ENCODE results near the gene TRMT2A. TPM values are rescaled to one million over a fixed set of nuclear protein-coding genes. Genes with fewer than 3 reads are reported as not detected.
"Not testable (repeated sequence)": the region's sequence is repeated elsewhere in the genome, so short reads cannot be mapped to it uniquely, and the experiment has no call there.

TRMT2A gene
- total RNA-seq, 1 donor from 2014 or later, result 67.1 TPM

DNA sequence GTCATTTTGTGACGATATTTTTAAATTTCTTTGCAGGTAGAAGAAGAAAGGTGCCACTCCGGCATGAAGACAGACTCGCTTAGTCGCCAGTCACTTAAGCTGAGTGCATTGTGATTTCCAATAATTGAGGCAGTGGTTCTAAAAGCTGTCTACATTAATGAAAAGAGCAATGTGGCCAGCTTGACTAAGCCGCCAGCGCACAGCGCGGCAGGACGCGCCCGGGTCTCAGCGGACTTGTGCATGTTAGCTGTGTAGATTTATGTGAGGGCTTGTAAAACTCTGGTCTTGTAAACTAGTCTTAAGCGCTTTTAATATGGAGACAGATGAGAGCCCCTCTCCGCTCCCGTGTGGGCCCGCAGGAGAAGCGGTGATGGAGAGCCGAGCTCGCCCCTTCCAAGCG is 31.4 kb downstream of the TRMT2A start:
- DNase-seq (ENCODE audit: low spot score), result no peak

DNA sequence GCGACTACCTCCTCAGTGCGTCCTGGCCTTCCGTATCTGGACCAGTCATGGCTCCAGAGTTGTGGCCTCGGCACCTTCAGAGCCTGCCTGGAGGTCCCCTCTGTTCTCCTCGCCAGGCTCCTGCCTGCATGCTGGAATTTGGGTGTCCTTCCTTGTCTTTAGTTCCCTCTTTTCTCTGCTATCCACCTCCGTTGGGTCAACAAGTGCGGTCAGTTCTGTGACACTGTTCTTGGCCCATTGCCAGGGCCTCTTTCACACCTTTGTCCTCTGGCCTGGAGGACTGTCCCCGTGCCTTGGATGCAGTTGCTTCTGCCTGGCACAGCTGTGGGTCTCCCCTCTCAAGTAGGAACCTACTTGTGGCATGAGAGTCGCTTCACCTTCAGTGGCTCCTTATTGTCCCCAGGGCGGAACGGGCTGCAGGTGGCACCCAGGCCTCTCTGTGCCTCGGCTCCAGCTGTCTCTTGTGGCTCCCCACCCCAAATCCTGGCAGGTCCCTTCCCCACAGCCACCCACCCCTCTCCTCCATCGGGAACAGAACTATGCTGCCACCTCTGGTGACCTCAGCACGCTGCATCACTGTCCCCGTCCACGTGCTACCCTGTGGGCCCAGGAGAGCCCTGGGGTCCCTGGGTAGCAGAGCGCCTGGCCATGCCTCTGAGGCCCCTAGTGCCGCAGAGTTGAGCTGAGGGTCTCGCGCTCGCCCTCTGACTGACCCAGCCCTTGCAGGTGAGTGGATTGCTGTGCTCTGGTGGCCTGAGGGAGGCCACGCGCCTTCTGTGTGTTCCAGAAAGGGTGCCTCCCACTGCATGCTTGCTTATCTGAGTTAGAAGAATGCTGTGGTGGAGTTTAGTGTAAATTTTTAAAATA is 32.2 kb downstream of the TRMT2A start:
- DNase-seq (ENCODE audit: low spot score), result no peak

DNA sequence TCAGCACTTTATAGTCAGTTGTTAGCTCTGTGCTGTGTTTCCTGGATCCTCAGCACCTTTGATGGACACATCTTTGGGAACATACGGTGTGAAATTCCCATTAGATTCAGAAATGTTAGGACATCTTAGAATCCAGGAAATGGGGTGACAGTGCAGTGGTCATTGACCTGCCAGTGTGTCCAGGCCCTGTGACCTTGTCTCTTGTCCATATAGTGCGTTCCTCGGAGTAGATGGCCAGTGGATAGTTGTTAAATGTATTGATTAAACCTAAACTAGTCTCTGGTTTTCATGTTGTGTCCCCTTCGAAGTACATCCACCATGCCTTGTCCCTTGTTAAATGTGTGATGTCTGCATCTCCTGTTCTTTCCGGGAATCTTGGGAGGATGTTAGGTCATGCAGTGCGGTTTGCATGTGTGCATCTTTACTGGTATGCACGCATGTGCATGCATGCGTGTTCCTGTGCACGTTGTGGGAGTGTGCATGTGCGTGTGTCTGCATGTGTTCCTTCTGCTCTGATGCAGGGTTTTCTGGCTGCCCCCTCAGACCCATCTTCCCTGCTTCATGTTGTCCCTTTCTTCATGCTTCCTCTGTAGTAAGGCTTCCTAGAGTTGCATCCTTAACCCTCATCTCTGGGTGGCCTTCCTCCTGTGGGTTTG is 33.0 kb downstream of the TRMT2A start:
- DNase-seq (ENCODE audit: low spot score), result no peak

DNA sequence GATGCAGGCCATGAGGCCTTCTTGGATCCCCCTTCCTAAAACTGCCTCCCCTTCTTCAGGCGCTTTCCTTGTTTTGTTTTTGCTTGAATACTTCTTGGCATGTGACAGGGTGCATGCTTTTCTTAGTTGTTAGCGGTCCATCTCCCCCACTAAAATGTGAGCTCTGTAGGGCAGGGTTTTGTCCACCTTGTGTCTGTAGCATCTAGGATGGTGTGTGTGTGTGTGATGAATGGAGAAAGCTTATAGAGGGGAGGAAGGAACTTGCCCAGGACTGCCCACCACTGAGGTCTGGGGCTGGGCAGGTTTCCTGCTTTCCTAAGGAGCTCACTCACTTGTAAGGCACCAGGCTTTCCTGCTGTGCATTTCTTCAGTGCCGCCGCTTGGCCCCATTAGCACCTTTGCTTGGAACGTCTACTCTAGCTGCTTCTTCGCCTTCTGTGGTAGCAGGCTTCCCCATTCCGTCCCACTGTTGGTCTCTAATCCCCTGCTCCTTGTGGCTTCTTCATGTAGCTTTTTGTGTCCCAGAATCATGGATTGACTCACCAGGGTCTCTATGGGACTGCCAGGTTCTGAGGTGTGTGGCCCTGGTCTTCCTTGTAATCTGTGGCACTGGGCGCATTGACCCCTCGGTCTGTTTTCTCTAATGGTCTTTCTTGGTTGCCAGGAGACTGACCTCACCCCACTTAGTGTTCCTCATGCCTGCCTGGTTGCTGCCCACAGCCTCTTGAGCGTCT is 33.7 kb downstream of the TRMT2A start:
- DNase-seq (ENCODE audit: low spot score), result no peak

DNA sequence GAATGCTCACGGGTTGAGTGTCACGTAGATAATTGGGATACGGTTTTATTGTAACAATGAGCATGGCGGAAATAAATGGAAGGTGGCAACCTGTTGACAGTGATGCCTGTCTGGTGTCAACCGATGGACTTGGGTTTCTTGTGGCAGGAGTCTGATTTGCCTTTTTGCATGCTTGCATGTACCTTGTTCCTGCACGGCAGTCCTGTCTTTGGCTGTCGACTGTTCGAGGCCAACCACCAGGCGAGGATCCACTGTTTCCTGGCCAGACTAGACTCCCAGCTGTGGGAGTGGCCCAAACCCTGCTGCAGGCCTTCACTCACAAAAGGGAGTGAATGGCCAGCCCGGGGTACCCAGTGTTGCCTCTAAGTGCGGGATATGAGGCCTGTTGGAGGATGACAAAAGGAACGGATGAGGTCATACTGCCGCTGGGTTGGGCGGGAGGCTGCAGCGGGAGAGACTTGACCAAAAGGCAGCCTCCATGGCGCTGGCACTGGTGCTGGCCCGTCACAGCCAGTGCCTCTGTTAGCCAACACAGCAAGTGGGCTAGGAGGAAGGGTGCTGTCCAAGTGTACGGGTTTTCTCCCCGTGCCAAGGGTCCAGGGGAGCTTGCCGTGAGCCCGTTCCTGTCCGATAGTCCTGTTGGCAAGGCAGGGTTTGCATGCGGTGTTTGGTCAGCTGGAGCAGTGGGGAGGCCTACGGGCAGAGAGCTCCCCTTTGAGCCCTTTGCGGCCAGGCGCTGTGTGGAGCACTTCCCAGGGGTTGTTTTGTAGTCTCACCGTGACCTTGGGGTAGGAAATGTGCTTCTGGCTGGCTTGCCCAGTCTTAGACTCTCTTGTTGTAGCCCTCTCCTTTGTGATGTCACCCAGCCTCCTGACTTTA is 36.0 kb downstream of the TRMT2A start:
- DNase-seq (ENCODE audit: low spot score), result no peak

DNA sequence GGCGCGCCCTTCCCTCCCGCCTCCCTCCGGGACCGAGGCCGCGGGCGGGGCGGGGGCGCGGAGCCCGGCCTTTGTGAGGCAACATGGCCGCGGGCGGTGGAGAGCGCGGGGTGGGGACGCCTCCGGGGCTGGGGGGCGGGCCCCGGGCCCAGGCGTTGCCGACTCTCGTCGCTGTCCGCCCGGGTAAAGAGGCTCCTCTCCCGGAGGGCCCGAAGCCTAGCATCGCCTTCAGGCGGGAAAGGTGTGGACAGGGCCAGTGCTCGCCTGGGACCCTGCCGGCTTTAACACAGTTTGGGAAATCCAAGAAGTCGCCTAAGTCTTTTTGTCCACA is 36.6 kb downstream of the TRMT2A start:
- DNase-seq (ENCODE audit: low spot score), result no peak

DNA sequence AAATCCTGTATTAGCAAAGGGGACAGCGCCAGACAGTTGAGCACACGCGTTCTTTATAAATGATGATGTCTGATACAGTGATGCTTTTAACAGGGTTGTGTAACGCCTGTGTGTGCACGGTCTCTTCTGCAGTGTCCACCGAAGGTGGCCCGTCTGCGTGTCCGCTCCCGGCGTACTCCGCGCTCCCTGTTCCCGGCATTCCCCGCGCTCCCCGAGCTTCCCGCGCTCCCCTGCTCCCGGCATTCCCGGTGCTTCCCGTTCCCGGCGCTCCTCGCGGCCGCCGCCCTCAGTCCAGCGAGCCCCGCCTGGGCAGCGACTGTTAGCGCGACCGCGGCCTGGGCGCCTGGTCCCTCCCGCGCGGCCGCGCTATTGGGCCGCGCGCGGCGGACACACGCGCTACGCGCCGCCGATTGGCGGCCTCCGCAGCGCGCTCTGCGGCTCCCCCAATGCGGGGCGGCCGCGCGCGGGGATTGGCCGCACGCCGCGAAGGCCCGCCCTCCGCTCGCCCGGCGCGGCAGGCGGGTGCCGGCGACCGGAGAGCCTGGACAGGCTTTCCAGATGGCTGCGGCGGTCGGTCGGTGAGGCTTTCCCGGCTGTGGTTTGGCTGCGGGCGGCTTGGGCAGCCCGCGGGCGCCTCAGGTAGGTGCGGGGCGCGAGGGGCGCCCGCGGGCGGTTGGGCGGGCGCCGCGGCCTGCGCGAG is 37.1 kb downstream of the TRMT2A start, which contains the start of gene DGCR8:
Gene DGCR8, plus strand, starts transcription at position 497 of the 700 bp plus-strand sequence. CDS start 5,723 bp downstream, outside the sequence.
- DNase-seq (ENCODE audit: low spot score), result peak; percentile 94

DNA sequence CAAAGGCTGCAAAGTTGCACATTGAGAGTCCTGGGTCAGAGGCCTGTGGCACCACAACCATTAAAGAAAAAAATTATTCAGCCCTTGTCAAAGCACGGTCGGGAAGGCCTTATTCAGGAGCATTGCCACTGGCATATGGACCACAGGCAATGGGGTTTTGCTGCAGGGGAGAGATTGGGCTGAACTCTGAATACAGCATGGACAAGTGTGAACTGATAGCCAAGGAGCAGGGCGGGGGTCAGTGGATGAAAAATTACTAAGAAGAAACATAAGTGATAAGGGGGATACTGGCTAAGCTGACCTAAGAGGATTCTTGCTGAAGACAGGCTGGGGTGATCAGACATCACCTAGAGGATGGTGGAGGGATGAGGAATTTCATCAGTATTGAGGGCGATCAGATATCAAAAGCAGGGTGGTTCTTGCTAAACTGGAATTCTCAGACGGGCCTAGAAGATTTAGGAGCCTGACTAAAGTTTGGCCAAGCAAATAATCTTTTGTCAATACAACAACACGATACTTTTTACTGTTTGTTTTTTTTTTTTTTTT is 40.3 kb downstream of the TRMT2A start:
- DNase-seq (ENCODE audit: low spot score), result no peak

DNA sequence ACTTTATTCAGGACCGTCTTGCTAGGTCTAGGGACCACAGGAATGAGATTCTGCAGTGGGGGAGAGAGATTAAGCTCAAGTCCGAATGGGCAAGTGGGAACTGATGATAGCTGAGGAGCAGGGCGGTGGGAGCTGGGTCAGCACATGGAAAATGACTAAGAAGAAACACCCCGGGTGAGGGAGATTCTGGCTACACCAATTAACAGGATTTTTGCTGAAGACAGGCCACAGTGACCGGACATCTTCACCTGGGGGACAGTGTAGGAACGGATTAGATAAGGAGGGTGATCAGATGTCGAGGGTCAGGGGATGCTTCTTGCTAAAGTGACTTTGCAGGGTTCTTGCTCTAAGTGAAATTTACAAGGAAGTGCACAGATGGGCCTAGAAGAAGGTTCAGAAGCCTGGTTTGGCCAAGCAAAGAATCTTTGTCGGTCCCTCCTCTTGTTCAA is 45.5 kb downstream of the TRMT2A start:
- DNase-seq (ENCODE audit: low spot score), result no peak

DNA sequence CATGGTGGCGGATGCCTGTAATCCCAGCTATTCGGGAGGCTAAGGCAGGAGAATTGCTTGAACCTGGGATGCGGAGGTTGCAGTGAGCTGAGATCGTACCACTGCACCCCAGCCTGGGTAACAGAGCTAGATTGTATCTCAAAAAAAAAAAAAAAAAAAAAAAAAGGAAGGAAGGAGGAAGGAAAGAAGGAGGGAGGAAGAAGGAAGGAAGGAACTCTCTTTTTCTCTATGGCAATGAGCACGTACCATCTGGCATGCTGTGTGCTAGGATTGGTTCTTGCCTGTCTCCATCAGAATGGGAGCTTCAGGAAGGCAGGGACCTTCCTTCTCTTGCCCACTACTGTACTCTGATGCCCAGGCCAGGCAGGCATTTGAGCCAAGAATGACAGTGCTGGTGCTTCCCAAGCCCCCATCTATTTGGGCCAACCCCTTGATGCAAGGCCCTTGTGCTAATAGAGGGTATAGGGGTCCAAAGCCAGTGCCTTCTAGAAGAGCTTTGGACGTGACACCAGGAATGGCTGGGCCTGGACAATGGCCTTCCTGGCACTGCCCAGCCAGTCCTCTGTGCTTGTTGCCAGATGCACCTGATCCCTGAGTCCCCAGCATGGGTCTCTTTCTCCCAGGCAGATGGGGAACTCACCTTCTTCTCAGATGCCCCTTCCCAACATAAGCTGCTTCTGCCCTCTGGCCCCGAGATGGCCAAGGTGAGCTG is 47.5 kb downstream of the TRMT2A start:
- DNase-seq (ENCODE audit: low spot score), result no peak

DNA sequence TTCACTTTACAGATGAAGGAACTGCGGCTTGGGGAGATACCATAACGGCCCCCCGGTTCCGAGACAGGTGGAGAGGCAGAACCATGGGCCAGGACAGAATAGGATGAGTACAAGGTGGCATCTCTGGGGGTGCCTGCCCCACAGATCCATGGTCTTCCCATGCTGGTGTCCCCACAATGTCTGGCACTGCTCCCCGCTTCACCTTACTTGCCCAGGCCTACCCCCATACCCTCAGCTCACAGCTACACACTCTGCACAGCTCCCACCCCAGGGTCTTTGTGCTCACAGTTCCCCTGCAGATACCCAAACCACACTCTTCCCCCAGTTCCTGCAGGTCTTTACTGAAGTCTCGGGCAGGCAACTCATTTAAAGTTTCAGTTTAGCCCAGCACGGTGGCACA is 48.4 kb downstream of the TRMT2A start:
- DNase-seq (ENCODE audit: low spot score), result no peak

DNA sequence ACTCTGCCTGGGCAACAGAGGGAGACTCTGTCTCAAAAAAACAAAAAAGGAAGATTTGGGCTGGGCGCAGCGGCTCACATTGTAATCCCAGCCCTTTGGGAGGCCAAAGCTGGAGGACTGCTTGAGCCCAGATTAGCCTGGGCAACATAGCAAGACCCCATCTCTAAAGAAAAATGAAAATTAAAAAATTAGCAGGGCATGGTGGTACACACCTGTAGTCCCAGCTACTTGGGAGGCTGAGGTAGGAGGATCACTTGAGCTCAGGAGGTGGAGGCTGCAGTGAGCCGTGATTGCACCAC is 49.7 kb downstream of the TRMT2A start:
- DNase-seq (ENCODE audit: low spot score), result not testable (repeated sequence)

DNA sequence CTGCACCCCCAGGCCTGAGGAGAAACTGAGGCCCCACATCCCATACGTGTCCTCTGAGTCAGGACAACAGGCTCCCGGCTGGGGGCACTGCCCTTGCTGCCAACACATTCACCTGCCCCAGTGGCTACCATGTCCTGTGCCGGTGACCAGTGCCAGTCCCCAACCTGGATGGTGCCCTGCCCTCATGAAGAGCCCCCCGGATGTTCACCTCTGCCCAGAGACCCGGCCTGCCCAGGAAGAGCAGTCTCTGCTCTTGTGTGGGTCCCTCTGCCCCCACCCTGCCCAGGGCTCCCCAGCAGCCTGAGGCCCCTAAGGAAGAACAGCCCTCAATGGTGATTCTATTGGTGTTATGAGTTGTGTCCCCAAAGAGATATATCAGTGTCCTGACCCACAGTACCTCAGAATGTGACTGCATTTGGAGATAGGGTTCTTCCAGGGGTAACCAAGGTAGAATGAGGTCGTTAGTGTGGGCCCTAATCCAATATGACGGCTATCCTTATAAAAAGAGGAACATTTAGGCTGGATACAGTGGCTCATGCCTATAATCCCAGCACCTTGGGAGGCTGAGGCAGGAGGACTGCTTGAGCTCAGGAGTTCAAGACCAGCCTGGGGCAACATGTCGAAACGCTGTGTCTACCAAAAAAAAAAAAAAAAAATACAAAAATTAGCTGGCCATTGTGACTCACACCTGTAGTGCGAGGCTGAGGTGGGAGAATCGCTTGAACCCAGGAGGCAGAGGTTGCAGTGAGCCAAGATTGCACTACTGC is 50.2 kb downstream of the TRMT2A start:
- no peak for DNase-seq (ENCODE audit: low spot score)

DNA sequence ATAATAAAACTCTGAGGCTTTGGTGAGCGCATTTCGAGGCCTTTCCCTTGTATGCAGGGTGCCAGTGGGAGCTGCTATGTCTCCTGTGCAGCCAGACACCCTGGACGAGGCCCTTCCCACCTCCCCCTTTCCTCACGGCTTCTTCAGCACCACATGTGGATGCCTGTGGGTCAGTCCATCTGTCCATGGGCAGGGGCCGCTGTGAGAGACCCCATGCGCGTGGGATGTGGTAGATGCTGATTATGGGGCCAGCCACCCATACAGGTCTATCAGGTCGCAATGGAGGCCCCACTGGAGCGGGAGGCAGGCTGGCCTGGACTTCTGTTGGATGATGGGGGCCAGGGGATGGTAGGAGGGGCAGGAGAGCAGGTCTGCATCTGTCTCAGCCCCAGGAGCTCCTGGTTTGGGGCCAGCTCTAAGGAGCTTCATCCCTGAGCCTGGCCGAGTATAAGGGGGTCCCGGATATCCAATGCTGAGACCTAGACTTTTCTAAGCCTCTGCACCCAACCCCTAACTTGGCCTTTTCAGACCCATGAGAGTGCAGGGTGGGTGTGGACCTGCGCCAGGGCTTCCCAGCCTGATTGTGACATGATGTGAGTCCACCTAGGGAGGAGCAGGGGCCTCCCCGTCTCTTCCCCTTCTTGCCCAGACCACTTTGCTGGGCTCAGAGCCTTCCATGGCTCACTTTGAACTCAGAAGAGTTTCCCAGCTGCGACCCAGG is 51.0 kb downstream of the TRMT2A start:
- no peak for DNase-seq (ENCODE audit: low spot score)

DNA sequence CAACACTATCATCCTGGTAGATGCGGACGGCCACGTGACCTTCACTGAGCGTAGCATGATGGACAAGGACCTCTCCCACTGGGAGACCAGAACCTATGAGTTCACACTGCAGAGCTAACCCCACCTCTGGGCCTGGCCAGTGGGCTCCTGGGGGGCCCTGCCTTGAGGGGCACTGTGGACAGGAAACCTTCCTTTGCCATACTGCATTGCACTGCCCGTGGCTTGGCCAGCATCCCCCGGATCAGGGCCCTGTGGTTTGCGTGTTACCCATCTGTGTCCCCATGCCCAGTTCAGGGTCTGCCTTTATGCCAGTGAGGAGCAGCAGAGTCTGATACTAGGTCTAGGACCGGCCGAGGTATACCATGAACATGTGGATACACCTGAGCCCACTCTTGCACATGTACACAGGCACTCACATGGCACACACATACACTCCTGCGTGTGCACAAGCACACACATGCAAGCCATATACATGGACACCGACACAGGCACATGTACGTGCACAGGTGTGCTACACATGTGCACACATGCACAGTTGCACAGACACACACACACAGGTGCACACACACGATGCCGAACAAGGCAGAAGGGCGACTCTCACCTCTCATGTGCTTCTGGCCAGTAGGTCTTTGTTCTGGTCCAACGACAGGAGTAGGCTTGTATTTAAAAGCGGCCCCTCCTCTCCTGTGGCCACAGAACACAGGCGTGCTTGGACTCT is 52.3 kb downstream of the TRMT2A start:
- no peak for DNase-seq (ENCODE audit: low spot score)

DNA sequence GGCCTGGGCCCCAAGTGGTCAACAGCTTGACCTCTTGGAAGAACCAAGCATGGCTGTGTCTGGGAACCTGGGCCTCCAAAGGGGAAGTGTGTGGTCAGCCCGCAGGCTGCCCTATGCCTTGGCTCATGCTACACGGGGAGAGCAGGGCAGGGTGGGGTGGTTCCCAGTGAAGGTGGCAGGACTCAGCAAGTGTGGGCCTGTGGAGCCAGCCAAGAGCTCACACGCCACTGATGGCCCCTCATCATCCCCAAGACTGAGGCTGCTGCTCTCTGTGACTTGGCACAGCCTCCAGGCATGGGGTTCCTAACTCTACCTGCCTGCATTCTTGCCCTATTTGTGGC is 52.9 kb downstream of the TRMT2A start:
- DNase-seq (ENCODE audit: low spot score), result no peak

DNA sequence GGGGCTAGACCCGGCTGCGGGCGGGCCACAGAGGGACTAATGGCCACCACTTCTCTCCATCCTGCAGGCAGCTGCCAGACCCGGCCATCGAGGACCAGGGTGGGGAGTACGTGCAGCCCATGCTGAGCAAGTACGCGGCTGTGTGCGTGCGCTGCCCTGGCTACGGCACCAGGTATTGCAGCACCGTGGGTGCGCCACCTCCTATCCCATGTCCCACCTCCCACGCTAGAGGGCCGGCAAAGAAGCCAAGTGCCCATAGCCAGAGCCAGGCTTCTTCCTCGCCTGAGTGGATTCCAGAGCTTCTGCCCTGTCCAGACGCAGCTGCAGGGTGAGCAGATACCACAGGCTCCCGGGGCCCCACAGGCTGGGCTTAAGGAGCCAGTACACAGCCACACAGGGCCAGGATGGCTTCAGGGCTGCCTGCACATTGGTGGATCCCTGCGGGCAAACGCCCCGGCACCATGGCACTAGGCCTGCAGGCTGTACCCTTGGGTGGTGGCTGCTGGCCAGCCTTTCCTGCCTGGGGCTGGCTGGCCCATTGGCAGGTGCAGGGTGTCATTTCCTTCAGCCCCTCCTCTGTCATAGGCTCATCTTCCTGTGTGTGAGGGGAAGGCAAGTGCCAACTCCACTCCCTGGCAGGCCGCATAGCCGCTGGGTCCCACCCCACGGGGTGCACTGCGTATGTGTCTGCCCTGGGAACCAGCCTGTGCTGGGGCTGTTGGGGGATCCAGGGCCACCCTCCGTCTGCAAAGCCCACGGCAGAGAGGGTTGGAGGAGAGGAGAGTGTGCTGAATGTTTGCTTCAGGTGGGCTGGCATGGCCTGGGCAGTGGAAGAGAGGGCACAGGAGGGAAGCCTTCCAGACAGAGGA is 53.5 kb downstream of the TRMT2A start:
- DNase-seq (ENCODE audit: low spot score), result no peak
